Neural progenitor cell (in vitro differentiated cells): ENCODE data around the gene AUH.

Experiments used
- CTCF ChIP-seq: fragments of 200-600 bp; sonication (generic); IDR thresholded peaks from 2 replicates; pipeline ENCODE4 v1.5.1; 2017; ENCODE audit warnings: antibody characterized with exemption, mild to moderate bottlenecking
- EZH2 ChIP-seq: fragments of 200-600 bp; sonication (generic); IDR thresholded peaks from 2 replicates; pipeline ENCODE4 v1.6.1; 2017; ENCODE audit warnings: antibody characterized with exemption, mild to moderate bottlenecking, moderate library complexity

DNA sequence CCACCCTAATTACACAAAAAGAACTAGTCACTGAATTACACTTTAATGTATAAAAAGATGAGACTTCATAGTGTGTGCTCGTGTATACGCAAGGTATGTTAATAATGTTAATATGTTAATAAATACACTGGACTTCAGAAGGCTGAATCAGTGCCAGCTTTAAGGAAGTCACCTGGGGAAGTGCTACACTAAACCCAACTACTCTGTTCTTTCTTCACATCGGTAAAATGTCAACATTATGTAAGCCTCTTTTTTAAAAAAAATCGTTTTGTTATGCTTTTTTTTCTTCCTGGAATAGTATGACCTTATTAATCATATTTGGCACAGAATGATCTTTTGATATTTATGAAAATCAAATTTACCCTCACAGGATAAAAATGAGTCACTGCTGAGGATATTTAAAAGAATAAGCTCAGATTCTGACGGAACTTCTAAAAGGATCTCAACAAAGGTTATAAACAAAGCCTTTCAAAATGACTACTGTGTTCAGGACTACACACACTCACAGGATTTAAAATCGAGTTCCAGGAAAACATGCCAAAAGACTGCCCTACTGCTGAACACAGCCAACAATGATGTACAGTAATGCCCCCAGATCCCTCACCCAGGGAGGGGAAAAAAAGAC is 75.9 kb downstream of the AUH start:
- no peak for TF ChIP-seq EZH2
- TF ChIP-seq CTCF: no peak
